H1 (cell line): Measurements from ENCODE around the gene TSPAN9. TPM values are rescaled to one million over a fixed set of nuclear protein-coding genes. Genes with fewer than 3 reads are reported as not detected.

Source experiments
- CTCF ChIA-PET: fragments of 300-600 bp; sonication (Branson Sonifier 250); formaldehyde crosslinking; loops from one replicate; lab custom pipeline; 2021; ENCODE audit not compliant: partially characterized antibody; lab: Charles Lee
- POLR2A ChIA-PET: fragments of 300-600 bp; sonication (Branson Sonifier 250); formaldehyde crosslinking; loops from one replicate; lab custom pipeline; 2021; ENCODE audit warnings: inconsistent platforms; ENCODE audit not compliant: partially characterized antibody; lab: Charles Lee
- DNase-seq, 2 experiments: peaks; one replicate each; pipeline versions ENCODE4 v3.0.0 to v3.0.0-alpha.2; 2010 to 2022; ENCODE audit warnings: low spot score in 2 of 2, low read depth in 1 of 2, mixed read lengths in 1 of 2
- FAIRE-seq: peaks from 2 replicates; lab custom pipeline; 2011; peaks lifted over from hg19 to GRCh38; lab: Jason Lieb, UNC
- H2AFZ ChIP-seq: 2 replicates; pipeline ENCODE4 v1.8.1; 2012; ENCODE audit warnings: low read length, inconsistent platforms
- H2AK5ac ChIP-seq: 2 replicates; pipeline ENCODE4 v1.6.1; 2013; ENCODE audit warnings: low read depth, low read length
- H2BK120ac ChIP-seq: replicated peaks from 2 replicates; pipeline ENCODE3; 2013; ENCODE audit warnings: low read depth, low read length, inconsistent platforms
- H2BK12ac ChIP-seq: 2 replicates; pipeline ENCODE4 v1.6.1; 2013; ENCODE audit warnings: low read depth, low read length
- H2BK15ac ChIP-seq: 2 replicates; pipeline ENCODE4 v1.6.1; 2013; ENCODE audit warnings: low read length
- H2BK20ac ChIP-seq: 2 replicates; pipeline ENCODE4 v1.6.1; 2013; ENCODE audit warnings: low read length
- H2BK5ac ChIP-seq: 2 replicates; pipeline ENCODE4 v1.6.1; 2013; ENCODE audit warnings: low read depth, low read length
- H3K14ac ChIP-seq: 2 replicates; pipeline ENCODE4 v1.6.1; 2013; ENCODE audit warnings: inconsistent platforms; ENCODE audit not compliant: insufficient read length
- H3K18ac ChIP-seq: 2 replicates; pipeline ENCODE4 v1.6.1; 2013; ENCODE audit warnings: low read length; ENCODE audit errors: extremely low read depth
- H3K23ac ChIP-seq: 2 replicates; pipeline ENCODE4 v1.6.1; 2013; ENCODE audit warnings: inconsistent platforms; ENCODE audit not compliant: insufficient read length
- H3K23me2 ChIP-seq: 2 replicates; pipeline ENCODE4 v1.6.1; 2013; ENCODE audit warnings: low read depth, low read length
- H3K27ac ChIP-seq: 2 replicates; pipeline ENCODE4 v1.6.1; 2011; ENCODE audit warnings: low read depth, low read length, inconsistent platforms
- H3K27me3 ChIP-seq, 4 experiments: replicated peaks in 1 of 4; 1 replicate in 1 of 4; 2 replicates in 3 of 4; pipeline versions ENCODE4 v1.6.1 to v1.8.1; 2011 to 2013; ENCODE audit warnings: low read length in 3 of 4, mild to moderate bottlenecking in 3 of 4, inconsistent platforms in 2 of 4, mixed read lengths in 2 of 4, moderate library complexity in 1 of 4; ENCODE audit not compliant: control insufficient read depth in 3 of 4, insufficient read depth in 3 of 4; ENCODE audit errors: extremely low read depth in 1 of 4
- H3K36me3 ChIP-seq, 4 experiments: 2 replicates each; pipeline versions ENCODE4 v1.6.1 to v1.8.1; 2011 to 2013; ENCODE audit warnings: mild to moderate bottlenecking in 4 of 4, low read length in 3 of 4, moderate library complexity in 2 of 4, control low read depth in 1 of 4, inconsistent platforms in 1 of 4; ENCODE audit not compliant: insufficient read depth in 4 of 4, control insufficient read depth in 2 of 4
- H3K4ac ChIP-seq: replicated peaks from 2 replicates; pipeline ENCODE3; 2013; ENCODE audit warnings: low read length, low read depth, mixed read lengths, inconsistent platforms; ENCODE audit not compliant: insufficient read length
- H3K4me1 ChIP-seq, 4 experiments: replicated peaks in 1 of 4; 1 replicate in 1 of 4; 2 replicates in 3 of 4; pipeline versions ENCODE4 v1.6.1 to v1.8.1; 2011 to 2013; ENCODE audit warnings: low read length in 3 of 4, inconsistent platforms in 2 of 4, mixed read lengths in 1 of 4; ENCODE audit not compliant: insufficient read depth in 4 of 4, control insufficient read depth in 3 of 4
- H3K4me2 ChIP-seq, 2 experiments: 2 replicates each; pipeline versions ENCODE4 v1.6.1 to v1.8.1; 2011 to 2013; ENCODE audit warnings: low read depth in 2 of 2, low read length in 2 of 2, control low read depth in 1 of 2, inconsistent platforms in 1 of 2, mild to moderate bottlenecking in 1 of 2; ENCODE audit not compliant: insufficient read depth in 1 of 2
- H3K4me3 ChIP-seq, 4 experiments: fragments of 200-600, 300-600 bp in 1 of 4; sonication (generic), shearing (Covaris generic), sonication (Bioruptor Twin) in 1 of 4; 2 replicates each; pipeline versions ENCODE4 v1.5.1 to v1.8.1; 2011 to 2016; ENCODE audit warnings: low read length in 4 of 4, low read depth in 3 of 4, control low read depth in 2 of 4, inconsistent platforms in 2 of 4, mild to moderate bottlenecking in 2 of 4, mixed read lengths in 1 of 4, moderate library complexity in 1 of 4; ENCODE audit not compliant: insufficient read depth in 2 of 4; ENCODE audit errors: extremely low read depth in 1 of 4
- H3K56ac ChIP-seq: replicated peaks from 2 replicates; pipeline ENCODE3; 2013; ENCODE audit warnings: low read depth, mild to moderate bottlenecking, mixed read lengths, low read length, inconsistent platforms; ENCODE audit not compliant: insufficient read length
- H3K79me1 ChIP-seq: 2 replicates; pipeline ENCODE4 v1.6.1; 2013; ENCODE audit warnings: low read depth, low read length, control low read depth
- H3K79me2 ChIP-seq, 2 experiments: 2 replicates each; pipeline versions ENCODE4 v1.6.1 to v1.8.1; 2012 to 2013; ENCODE audit warnings: low read length in 2 of 2, mild to moderate bottlenecking in 2 of 2, inconsistent platforms in 1 of 2; ENCODE audit not compliant: insufficient read depth in 2 of 2, control insufficient read depth in 1 of 2
- H3K9ac ChIP-seq, 4 experiments: replicated peaks in 1 of 4; 1 replicate in 1 of 4; 2 replicates in 3 of 4; pipeline versions ENCODE4 v1.6.1 to v1.8.1; 2011 to 2013; ENCODE audit warnings: low read depth in 3 of 4, low read length in 3 of 4, control low read depth in 2 of 4, mild to moderate bottlenecking in 2 of 4, moderate library complexity in 2 of 4, inconsistent platforms in 1 of 4; ENCODE audit errors: extremely low read depth in 1 of 4
- H3K9me3 ChIP-seq, 2 experiments: 2 replicates each; pipeline versions ENCODE4 v1.6.1 to v1.8.1; 2012 to 2013; ENCODE audit warnings: mild to moderate bottlenecking in 2 of 2, moderate library complexity in 2 of 2, control low read depth in 1 of 2, inconsistent platforms in 1 of 2, low read depth in 1 of 2, low read length in 1 of 2, mixed read lengths in 1 of 2; ENCODE audit not compliant: insufficient read depth in 2 of 2
- H4K20me1 ChIP-seq, 2 experiments: replicated peaks in 1 of 2; 2 replicates each; pipeline versions ENCODE3 to v1.8.1; 2011 to 2013; ENCODE audit warnings: inconsistent platforms in 2 of 2, low read length in 2 of 2, mild to moderate bottlenecking in 1 of 2; ENCODE audit not compliant: insufficient read depth in 2 of 2, control insufficient read depth in 1 of 2
- H4K5ac ChIP-seq: 2 replicates; pipeline ENCODE4 v1.6.1; 2013; ENCODE audit warnings: low read length, low read depth, mixed read lengths, inconsistent platforms; ENCODE audit not compliant: insufficient read length
- H4K8ac ChIP-seq: 2 replicates; pipeline ENCODE4 v1.8.0; 2013; ENCODE audit warnings: mild to moderate bottlenecking, moderate library complexity, low read length, inconsistent platforms; ENCODE audit not compliant: insufficient read depth; ENCODE audit errors: extremely low read depth
- H4K91ac ChIP-seq: replicated peaks from 2 replicates; pipeline ENCODE3; 2013; ENCODE audit warnings: low read length, mixed read lengths, inconsistent platforms; ENCODE audit not compliant: insufficient read length
- ASH2L ChIP-seq: fragments of 200-600, 300-600 bp; sonication (generic); IDR thresholded peaks from one replicate; pipeline ENCODE4 v1.7.1; 2017; ENCODE audit warnings: low read length
- BCL11A ChIP-seq, 2 experiments: IDR thresholded peaks; one replicate each; pipeline ENCODE4 v1.6.1; 2011; ENCODE audit warnings: low read depth in 2 of 2, low read length in 2 of 2, mild to moderate bottlenecking in 2 of 2
- BRCA1 ChIP-seq: IDR thresholded peaks from 2 replicates; pipeline ENCODE4 v1.6.1; 2012; ENCODE audit warnings: low read depth, low read length, improper control_type of control experiment
- GABPA ChIP-seq: IDR thresholded peaks from 2 replicates; pipeline ENCODE4 v1.6.1; 2011; ENCODE audit warnings: mild to moderate bottlenecking, low read length, moderate library complexity, borderline replicate concordance; ENCODE audit not compliant: insufficient read depth
- KDM1A ChIP-seq: fragments of 200-600, 300-600 bp; sonication (generic); IDR thresholded peaks from 2 replicates; pipeline ENCODE4 v1.7.1; 2016; ENCODE audit warnings: mild to moderate bottlenecking, low read length, borderline replicate concordance
- MAFK ChIP-seq: IDR thresholded peaks from 2 replicates; pipeline ENCODE4 v1.6.1; 2012; ENCODE audit warnings: low read depth, mild to moderate bottlenecking, improper control_type of control experiment, low read length
- RXRA ChIP-seq: IDR thresholded peaks from 2 replicates; pipeline ENCODE4 v1.6.1; 2011; ENCODE audit warnings: low read depth, mild to moderate bottlenecking, low read length, moderate library complexity; ENCODE audit not compliant: insufficient read depth
- SIX5 ChIP-seq: IDR thresholded peaks from 2 replicates; pipeline ENCODE4 v1.6.1; 2011; ENCODE audit warnings: mild to moderate bottlenecking, low read depth, low read length
- SP2 ChIP-seq: IDR thresholded peaks from 2 replicates; pipeline ENCODE4 v1.6.1; 2012; ENCODE audit warnings: mild to moderate bottlenecking, low read length, inconsistent platforms
- SP4 ChIP-seq: IDR thresholded peaks from 2 replicates; pipeline ENCODE4 v1.6.1; 2012; ENCODE audit warnings: low read length, inconsistent platforms
- TBP ChIP-seq: IDR thresholded peaks from 2 replicates; pipeline ENCODE4 v1.6.1; 2011; ENCODE audit warnings: low read depth, low read length, improper control_type of control experiment
- WGBS, 2 experiments: shearing (Covaris generic) in 1 of 2; methylation state at CpG; one replicate each; pipeline versions ENCODE4 v1.1.6 to v1.1.7; 2013 to 2015; ENCODE audit warnings: low lambda C conversion rate in 2 of 2, mixed read lengths in 2 of 2, inconsistent platforms in 1 of 2, low coverage in 1 of 2, missing lambda C conversion rate in 1 of 2; ENCODE audit not compliant: insufficient replicate concordance in 2 of 2, insufficient coverage in 1 of 2, insufficient read length in 1 of 2; ENCODE audit errors: extremely low coverage in 1 of 2, missing lambda C conversion rate in 1 of 2; 5-methylcytosine and 5-hydroxymethylcytosine counted together
- polyA plus RNA-seq, 7 experiments: library from polyadenylated mRNA; depleted of rRNA in 3 of 7; stranded (reverse) in 5 of 7; unstranded in 2 of 7; fragments of >200 nt in 5 of 7; fragments of 200-250 nt in 2 of 7; gene quantifications; 1 replicate in 5 of 7; 2 replicates in 1 of 7; 4 replicates in 1 of 7; pipeline versions ENCODE4 v1.2.1 to v1.2.3, GENCODE V29; 2011 to 2013; ENCODE audit warnings: missing spikeins in 2 of 7, mixed read lengths in 2 of 7
- total RNA-seq: library from RNA; stranded (reverse); fragmentation: NEBNext Ultra II Directional; extraction: Animal tissue kit (Norgen Biotek cat#: 25700); gene quantifications from 2 replicates; pipeline ENCODE4 v1.2.1, GENCODE V29; 2021
- TF ChIP-seq, protein P1 (sequence below): IDR thresholded peaks from 2 replicates; pipeline ENCODE4 v1.6.1; 2012; ENCODE audit warnings: inconsistent platforms

The TSPAN9 gene
- total and polyA plus RNA-seq, 2 of the 8 experiments (the other 6 are each of a cell fraction or from before 2014, with no cell fraction given): 11.5 to 29.1 TPM

DNA sequence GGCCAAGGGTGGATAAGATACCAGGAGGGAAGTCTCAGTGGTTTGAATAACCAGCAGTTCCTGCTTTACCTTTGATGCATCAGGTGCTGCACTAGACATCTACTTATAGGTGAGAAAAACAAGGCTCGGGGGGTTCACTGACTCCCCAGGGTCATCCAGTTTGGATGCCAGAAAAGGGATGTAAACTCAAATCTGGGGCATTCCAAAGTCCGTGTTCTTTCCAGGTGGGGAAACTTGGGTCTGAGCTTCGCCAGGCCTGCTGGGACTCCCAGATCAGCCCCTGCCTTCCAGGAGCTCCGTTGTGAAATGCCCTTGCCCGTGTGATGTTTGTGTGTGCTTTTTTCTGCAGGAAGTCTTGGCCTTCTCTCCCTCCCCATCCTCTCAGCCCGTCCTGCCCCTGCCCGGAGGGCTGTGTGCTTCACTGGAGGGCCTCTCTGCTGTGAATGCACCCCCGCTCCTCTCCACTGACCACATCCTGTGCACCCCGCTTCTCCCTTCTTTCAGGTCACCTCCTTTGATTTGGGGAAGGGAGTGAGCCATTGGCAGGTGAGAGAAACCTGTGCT lies 42.1 kb downstream of the TSPAN9 start:
- ChIA-PET CTCF (interaction anchor here (1.1 to 2.6 kb wide), 4 partner anchors 15 to 156 kb away, joined by 3 to 9 read pairs (median 4); no protein-coding TSS in a partner anchor), POLR2A (no interaction called here)
- no peak overlapping the region for H3K4me3 ChIP-seq
- H3K27ac ChIP-seq: no peak overlapping the region
- H3K36me3 ChIP-seq: no peaks in the 10 kb centered on the region
- no peak overlapping the region for H2BK15ac ChIP-seq
- no peak overlapping the region for H4K91ac ChIP-seq
- no peak overlapping the region for H2BK120ac ChIP-seq
- no peak overlapping the region for H3K23ac ChIP-seq
- no peaks in the 10 kb centered on the region for H3K9me3 ChIP-seq
- no peak overlapping the region for H4K5ac ChIP-seq
- H3K27me3 ChIP-seq: no peaks in the 10 kb centered on the region
- DNase-seq (no peak), FAIRE-seq (no peak)
- H3K23me2 ChIP-seq: no peaks in the 10 kb centered on the region
- H2BK12ac ChIP-seq: no peak overlapping the region
- H3K9ac ChIP-seq: no peak overlapping the region
- H2BK5ac ChIP-seq: no peak overlapping the region
- no peak overlapping the region for H3K14ac ChIP-seq
- no peak overlapping the region for H3K4ac ChIP-seq
- H2BK20ac ChIP-seq: no peak overlapping the region
- H4K20me1 ChIP-seq: no peaks in the 10 kb centered on the region
- H2AK5ac ChIP-seq: no peak overlapping the region
- H3K4me2 ChIP-seq: no peak overlapping the region
- H4K8ac ChIP-seq: no peak overlapping the region
- H3K4me1 ChIP-seq: no peaks in the 10 kb centered on the region; a peak in 2 of 7 replicates
- H3K79me2 ChIP-seq: no peaks in the 10 kb centered on the region
- 85% methylated on average over 9 of the region's 9 CpGs; no CpG with 5 or more reads in 1 of the 2 experiments for WGBS, 2 experiments
- no peaks in the 10 kb centered on the region; the same call in 1 of the 2 replicates for H3K79me1 ChIP-seq
- H3K18ac ChIP-seq: no peak overlapping the region
- no peak overlapping the region for H3K56ac ChIP-seq
- no peak overlapping the region for H2AFZ ChIP-seq
- TF ChIP-seq SP2 (no peak), MAFK (no peak), GABPA (no peak), ASH2L (no peak), BRCA1 (no peak), SP4 (no peak), KDM1A (no peak), TBP (no peak), SIX5 (no peak), BCL11A (IDR thresholded peaks at IDR 0.05; ENCODE audit: low read depth in 2 of 2, low read length in 2 of 2) (no peak), RXRA (no peak)
- TF ChIP-seq, protein P1, sequence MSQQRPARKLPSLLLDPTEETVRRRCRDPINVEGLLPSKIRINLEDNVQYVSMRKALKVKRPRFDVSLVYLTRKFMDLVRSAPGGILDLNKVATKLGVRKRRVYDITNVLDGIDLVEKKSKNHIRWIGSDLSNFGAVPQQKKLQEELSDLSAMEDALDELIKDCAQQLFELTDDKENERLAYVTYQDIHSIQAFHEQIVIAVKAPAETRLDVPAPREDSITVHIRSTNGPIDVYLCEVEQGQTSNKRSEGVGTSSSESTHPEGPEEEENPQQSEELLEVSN: no peak
